SK-N-SH treated with all-trans-retinoic acid at 6 μM for 48 hours (cell line): ENCODE data around the gene POLR1F.

Source experiments
- BACH2 ChIP-seq: fragments of 250-450 bp; sonication (Bioruptor Pico); IDR thresholded peaks from 2 replicates; pipeline ENCODE4 v1.9.0; 2021; ENCODE audit warnings: mild to moderate bottlenecking, borderline replicate concordance
- GLIS3 ChIP-seq: fragments of 250-450 bp; sonication (Bioruptor Pico); IDR thresholded peaks from 2 replicates; pipeline ENCODE4 v1.5.0; 2020; ENCODE audit warnings: mild to moderate bottlenecking, moderate library complexity
- ISL1 ChIP-seq: fragments of 250-450 bp; sonication (Bioruptor Pico); IDR thresholded peaks from 2 replicates; pipeline ENCODE4 v2.1.2; 2022; ENCODE audit warnings: mild to moderate bottlenecking, moderate library complexity
- PATZ1 ChIP-seq: fragments of 250-450 bp; sonication (Bioruptor Pico); IDR thresholded peaks from 2 replicates; pipeline ENCODE4 v1.8.0; 2020; ENCODE audit warnings: mild to moderate bottlenecking, moderate library complexity, borderline replicate concordance
- TOX ChIP-seq: fragments of 250-450 bp; sonication (Bioruptor Pico); IDR thresholded peaks from 2 replicates; pipeline ENCODE4 v1.8.0; 2021; ENCODE audit warnings: mild to moderate bottlenecking, moderate library complexity, borderline replicate concordance
- TSHZ2 ChIP-seq: fragments of 250-450 bp; sonication (Bioruptor Pico); IDR thresholded peaks from 2 replicates; pipeline ENCODE4 v1.5.0; 2020; ENCODE audit warnings: mild to moderate bottlenecking, moderate library complexity
- ZC3H10 ChIP-seq: fragments of 250-450 bp; sonication (Bioruptor Pico); IDR thresholded peaks from 2 replicates; pipeline ENCODE4 v1.5.1; 2021; ENCODE audit warnings: mild to moderate bottlenecking, moderate library complexity
- ZNF565 ChIP-seq: fragments of 450-650 bp; formaldehyde crosslinking; conservative IDR thresholded peaks from 2 replicates; pipeline ENCODE4 v1.5.0; 2020; ENCODE audit warnings: low read depth, mild to moderate bottlenecking, moderate library complexity
- ZNF70 ChIP-seq: fragments of 450-650 bp; formaldehyde crosslinking; IDR thresholded peaks from 2 replicates; pipeline ENCODE4 v1.5.0; 2020; ENCODE audit warnings: mild to moderate bottlenecking, moderate library complexity

GRCh38 chr7:19744075-19744474 is 35.2 kb upstream of the POLR1F start:
- TF ChIP-seq ISL1 (CRISPR knock-in tag): no peak
- TF ChIP-seq BACH2: no peak
- no peak for TF ChIP-seq PATZ1 (CRISPR knock-in tag)
- no peak for TF ChIP-seq ZC3H10 (CRISPR knock-in tag)
- no peak for TF ChIP-seq GLIS3 (CRISPR knock-in tag)
- TF ChIP-seq TSHZ2 (CRISPR knock-in tag): no peak
- no peak for TF ChIP-seq ZNF565 (CRISPR knock-in tag)
- no peak for TF ChIP-seq TOX (CRISPR knock-in tag)
- TF ChIP-seq ZNF70 (CRISPR knock-in tag): no peak
